Measurements from ENCODE around the gene TRIM34.
"Not testable (repeated sequence)": the region's sequence is repeated elsewhere in the genome, so short reads cannot be mapped to it uniquely, and the experiment has no call there.

Gene TRIM34

DNA sequence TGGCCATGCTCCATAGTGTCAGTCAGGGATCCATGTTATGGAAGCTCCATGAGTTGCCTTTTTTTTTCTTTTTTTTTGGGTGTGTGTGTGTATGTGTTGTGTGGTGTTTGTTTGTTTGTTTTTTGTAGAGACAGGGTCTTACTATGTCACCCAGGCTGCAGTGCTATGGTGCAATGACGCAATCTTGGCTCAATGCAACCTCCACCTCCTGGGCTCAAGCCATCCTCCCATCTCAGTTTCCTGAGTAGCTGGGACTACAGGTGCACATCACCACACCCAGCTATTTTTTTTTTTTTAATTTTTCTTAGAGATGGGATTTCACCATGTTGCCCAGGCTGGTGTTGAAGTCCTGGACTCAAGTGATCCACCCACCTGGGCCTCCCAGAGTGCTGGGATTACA lies 63.7 kb downstream of the TRIM34 start:
- no peak for DNase-seq

- peak; percentile 54 to 73 for DNase-seq
Observed at GRCh38 chr11:5689551-5689983, 64.8 kb downstream of the TRIM34 start, which contains the start of gene TRIM22. TRIM22 (plus strand) TSS chr11:5689790; CDS start chr11:5696233, 6,443 bp downstream.

DNA sequence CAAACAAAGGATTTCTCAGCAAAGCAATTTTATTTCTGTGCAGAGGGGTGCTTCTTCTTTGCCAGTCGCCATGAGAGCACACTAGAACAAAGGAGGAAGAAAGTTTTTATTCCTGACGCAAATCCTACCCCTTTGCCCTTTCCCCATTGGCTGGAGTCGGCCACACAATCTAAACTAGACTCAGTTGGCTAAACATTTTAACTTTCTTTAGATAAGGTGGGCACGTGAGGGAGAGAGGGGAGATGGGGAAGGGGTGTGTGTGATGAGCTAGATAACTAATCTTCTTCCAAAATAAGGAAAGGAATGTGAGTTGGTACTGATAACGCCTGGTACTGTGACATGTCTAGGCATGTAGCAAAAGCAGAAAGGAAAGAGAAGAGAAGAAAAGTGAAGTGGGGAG lies 65.4 kb downstream of the TRIM34 start:
- DNase-seq, result no peak

DNA sequence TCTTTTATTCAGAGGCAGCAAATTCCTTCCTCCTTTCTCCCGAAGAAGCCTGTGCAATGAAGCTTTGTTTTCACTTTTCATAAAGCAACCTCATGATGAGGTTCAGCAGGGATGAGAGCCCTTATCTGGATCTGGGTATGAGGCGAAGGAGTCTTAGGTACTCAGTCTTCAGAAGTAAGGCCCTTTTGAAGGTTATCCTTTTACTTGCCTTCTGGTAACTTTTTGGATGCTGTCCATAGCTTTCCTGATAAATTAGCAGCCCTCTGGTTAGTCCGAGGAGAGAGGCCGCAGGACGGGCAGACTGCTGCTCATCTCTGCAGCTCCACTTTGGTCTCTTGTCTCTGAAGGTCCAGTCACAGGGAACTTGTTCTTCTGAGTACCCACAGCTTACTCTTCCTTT lies 65.9 kb downstream of the TRIM34 start:
- DNase-seq, result no peak

DNA sequence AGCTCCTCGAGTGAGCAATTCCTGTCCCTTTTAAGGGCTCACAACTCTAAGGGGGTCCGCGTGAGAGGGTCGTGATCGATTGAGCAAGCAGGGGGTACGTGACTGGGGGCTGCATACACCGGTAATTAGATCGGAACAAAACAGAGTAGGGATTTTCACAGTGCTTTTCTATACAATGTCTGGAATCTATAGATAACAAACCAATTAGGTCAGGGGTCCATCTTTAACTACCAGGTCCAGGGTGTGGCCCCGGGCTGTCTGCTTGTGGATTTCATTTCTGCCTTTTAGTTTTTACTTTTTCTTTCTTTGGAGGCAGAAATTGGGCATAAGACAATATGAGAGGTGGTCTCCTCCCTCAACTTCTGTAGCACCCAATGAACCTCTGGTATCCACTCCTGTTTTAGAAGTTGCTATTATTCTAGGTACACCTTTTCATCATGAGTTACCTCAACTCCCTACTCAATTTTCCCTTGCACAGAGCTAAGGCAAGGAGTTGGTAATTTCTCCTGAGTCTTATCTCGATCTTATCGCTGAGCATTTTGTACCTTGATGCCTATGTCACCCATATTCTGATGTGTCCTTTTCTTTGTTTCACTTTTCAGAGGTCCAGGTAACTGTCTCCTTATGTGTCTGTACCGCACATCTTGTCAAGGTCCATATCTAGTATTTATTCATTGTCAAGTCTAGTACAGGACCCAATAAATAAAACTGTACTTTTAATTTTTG lies 66.6 kb downstream of the TRIM34 start:
- DNase-seq, result not testable (repeated sequence)

GRCh38 chr11:5691964-5692361 lies 67.2 kb downstream of the TRIM34 start:
- DNase-seq, result no peak

Measured in CD4-positive, alpha-beta T cell treated with Interleukin-1 beta for 1 hour (primary cell).